ES-I3 (cell line): ENCODE data around the gene TLCD3A.
"Not testable (repeated sequence)": the region's sequence is repeated elsewhere in the genome, so short reads cannot be mapped to it uniquely, and the experiment has no call there.

Experiments
- H3K36me3 ChIP-seq: 2 replicates; pipeline ENCODE4 v1.6.1; 2013; ENCODE audit warnings: mild to moderate bottlenecking, low read length, control low read depth, moderate library complexity; ENCODE audit not compliant: insufficient read depth
- H3K4me1 ChIP-seq: 2 replicates; pipeline ENCODE4 v1.6.1; 2013; ENCODE audit warnings: mild to moderate bottlenecking, control low read depth, low read length; ENCODE audit not compliant: insufficient read depth
- H3K9ac ChIP-seq: 2 replicates; pipeline ENCODE4 v1.6.1; 2013; ENCODE audit warnings: low read depth, mild to moderate bottlenecking, low read length, moderate library complexity
- H3K9me3 ChIP-seq: 2 replicates; pipeline ENCODE4 v1.6.1; 2013; ENCODE audit warnings: mild to moderate bottlenecking, low read length, moderate library complexity; ENCODE audit not compliant: control insufficient read depth, insufficient read depth

Gene TLCD3A

GRCh38 chr17:749359-749758, 17.0 kb downstream of the TLCD3A start:
- H3K9me3 ChIP-seq, H3K9ac ChIP-seq, H3K4me1 ChIP-seq: not testable (repeated sequence)
- H3K36me3 ChIP-seq, result peaks cover 33% of the 10 kb centered on the region

DNA sequence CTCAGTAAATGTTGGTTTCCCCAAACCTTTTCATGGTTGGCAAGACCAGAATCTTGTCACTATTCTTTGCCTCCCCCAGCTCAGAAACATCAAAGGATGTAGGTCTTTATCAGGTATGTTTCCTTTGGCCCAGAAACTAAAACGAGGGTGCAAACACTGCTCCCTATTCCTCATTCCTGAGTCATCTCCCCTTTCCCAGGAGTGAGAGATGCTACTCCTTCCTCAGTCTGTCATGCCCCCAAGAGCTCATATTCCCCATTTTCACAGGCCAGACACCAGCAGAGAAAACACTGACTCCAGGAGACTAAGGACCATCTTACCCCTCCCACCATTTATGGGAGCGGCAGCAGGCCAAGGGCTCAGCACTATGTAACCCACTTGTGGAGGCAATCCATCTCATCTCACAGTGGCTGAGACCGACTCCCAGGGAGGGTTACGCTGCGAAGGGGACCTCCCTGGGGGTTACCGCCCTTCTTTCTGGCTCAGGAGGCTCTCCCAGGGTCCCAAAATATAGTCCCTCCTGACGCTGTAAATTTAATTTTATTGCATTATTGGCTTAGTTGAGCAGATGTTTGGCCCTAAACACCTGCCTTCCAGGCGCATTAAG, 18.1 kb downstream of the TLCD3A start:
- H3K4me1 ChIP-seq, result no peaks in the 10 kb centered on the region; the same call in 1 of the 2 replicates
- H3K9me3 ChIP-seq, result peaks cover 4% of the 10 kb centered on the region; the same call in 1 of the 2 replicates
- peaks cover 26% of the 10 kb centered on the region for H3K36me3 ChIP-seq
- H3K9ac ChIP-seq, result no peak overlapping the region; the same call in 1 of the 2 replicates

DNA sequence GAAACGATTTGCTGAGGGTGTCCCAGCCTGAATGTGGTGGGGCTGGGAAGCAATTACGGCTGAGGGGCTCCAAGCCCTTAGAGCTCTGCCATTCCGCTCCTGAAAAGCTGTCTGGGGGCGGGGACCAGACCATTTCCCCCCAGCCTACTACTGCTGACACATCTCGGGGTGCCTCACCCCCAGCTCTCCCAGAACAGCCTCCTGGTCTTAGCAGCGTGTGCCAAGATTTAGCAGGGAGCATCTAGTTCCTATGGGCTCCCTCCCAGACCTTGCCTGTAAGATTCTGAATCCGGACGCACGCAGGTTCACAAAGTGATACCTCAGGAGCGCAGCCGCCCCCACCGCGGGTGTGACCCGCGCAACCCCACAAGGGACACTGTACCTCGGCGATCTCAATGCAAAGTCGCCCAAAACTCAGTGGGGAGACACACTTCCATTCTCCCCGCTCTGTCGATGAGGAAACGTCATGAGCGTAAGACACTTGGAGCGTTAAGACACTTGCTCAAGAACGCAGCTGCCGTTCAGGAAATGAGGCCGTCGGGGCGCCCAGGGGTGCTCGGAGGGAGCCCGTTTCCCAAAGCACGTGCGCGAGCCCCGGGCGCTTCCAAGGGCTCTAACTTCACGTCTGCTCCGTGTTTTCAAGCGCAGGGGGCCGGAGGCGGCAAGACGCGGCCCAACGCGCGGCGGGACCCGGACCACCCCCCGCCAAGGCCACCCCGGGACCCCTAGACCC, 19.0 kb downstream of the TLCD3A start:
- Histone ChIP-seq H3K9me3 (peaks cover 4% of the 10 kb centered on the region; the same call in 1 of the 2 replicates), H3K9ac (peak overlapping the region; percentile 65), H3K4me1 (no peaks in the 10 kb centered on the region; the same call in 1 of the 2 replicates), H3K36me3 (peaks cover 20% of the 10 kb centered on the region)

- Histone ChIP-seq H3K9ac (peak within 1 kb of the TSS; percentile 65), H3K36me3 (peaks cover 17% of the 10 kb centered on the region), H3K9me3 (peaks cover 4% of the 10 kb centered on the region; the same call in 1 of the 2 replicates), H3K4me1 (no peaks in the 10 kb centered on the region; the same call in 1 of the 2 replicates)
These were observed 19.7 kb downstream of the TLCD3A start, which contains the start of gene GEMIN4 for GRCh38 chr17:752002-752619. GEMIN4 (minus strand) TSS chr17:752264; CDS start chr17:752142, 122 bp downstream.

- Histone ChIP-seq H3K9me3 (peaks cover 4% of the 10 kb centered on the region; the same call in 1 of the 2 replicates), H3K36me3 (peaks cover 19% of the 10 kb centered on the region), H3K9ac (peak overlapping the region; percentile 65), H3K4me1 (no peaks in the 10 kb centered on the region; the same call in 1 of the 2 replicates)
These were observed 20.3 kb downstream of the TLCD3A start for GRCh38 chr17:752620-753219.

DNA sequence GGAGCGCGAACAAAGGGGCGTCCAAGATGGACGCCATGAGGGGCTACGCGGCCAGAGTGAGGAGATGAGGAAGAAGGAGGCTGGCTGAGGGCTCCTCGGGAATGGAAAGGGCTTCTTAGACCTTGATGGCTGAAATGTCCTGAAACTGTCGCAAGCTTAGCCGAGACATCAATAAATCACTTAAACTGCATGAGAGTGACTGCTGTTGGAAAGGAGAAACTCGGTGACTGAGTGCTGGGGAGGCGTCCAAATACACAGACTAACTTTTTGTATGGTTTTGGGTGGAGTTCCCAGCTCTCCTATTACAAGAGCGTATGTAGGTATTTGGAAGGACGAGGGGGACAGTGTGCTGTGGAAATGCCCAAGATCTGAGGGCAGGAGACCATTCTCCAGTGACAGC, 21.0 kb downstream of the TLCD3A start:
- Histone ChIP-seq H3K4me1 (no peaks in the 10 kb centered on the region; the same call in 1 of the 2 replicates), H3K9ac (no peak overlapping the region; the same call in 1 of the 2 replicates), H3K36me3 (peaks cover 15% of the 10 kb centered on the region), H3K9me3 (peaks cover 4% of the 10 kb centered on the region; the same call in 1 of the 2 replicates)

DNA sequence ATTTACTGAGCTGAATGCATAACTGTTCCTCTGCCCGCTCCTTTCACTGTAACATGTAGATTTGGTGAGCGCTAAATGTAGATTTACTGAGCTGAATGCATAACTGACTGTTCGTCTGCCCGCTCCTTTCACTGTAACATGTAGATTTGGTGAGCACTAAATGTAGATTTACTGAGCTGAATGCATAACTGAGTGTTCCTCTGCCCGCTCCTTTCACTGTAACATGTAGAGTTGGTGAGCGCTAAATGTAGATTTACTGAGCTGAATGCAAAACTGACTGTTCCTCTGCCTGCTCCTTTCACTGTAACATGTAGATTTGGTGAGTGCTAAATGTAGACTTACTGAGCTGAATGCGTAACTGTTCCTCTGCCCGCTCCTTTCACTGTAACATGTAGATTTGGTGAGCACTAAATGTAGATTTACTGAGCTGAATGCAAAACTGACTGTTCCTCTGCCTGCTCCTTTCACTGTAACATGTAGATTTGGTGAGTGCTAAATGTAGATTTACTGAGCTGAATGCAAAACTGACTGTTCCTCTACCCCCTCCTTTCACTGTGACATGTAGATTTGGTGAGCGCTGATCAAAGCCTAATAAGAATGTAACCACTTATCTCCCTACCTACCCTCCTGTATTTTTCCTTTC, 23.0 kb downstream of the TLCD3A start:
- H3K9me3 ChIP-seq, H3K4me1 ChIP-seq, H3K9ac ChIP-seq: not testable (repeated sequence)
- peaks cover 10% of the 10 kb centered on the region for H3K36me3 ChIP-seq

GRCh38 chr17:756010-756567, 23.7 kb downstream of the TLCD3A start:
- H3K9ac ChIP-seq, H3K4me1 ChIP-seq, H3K9me3 ChIP-seq: not testable (repeated sequence)
- H3K36me3 ChIP-seq, result peaks cover 14% of the 10 kb centered on the region

DNA sequence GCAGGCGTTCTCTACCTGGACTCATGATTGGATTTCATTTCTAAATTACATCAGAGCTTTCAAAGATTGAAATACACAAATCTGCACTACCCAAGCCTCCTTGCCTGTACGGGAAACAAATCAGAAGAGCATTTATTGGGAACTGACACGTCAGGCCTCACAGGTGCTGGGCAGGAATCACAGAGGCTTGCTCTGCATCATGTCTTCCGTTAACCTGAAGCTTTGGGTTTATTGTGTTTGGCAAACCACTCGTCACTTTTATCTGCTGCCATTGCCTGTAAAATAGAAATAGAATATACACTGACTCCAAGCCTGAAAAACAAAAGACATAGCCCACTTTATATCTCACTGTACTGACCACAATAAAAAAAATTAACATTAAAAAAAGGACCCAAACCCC, 27.6 kb downstream of the TLCD3A start:
- H3K36me3 ChIP-seq, result peaks cover 38% of the 10 kb centered on the region
- no peaks in the 10 kb centered on the region for H3K9me3 ChIP-seq
- no peaks in the 10 kb centered on the region for H3K4me1 ChIP-seq
- H3K9ac ChIP-seq, result no peak overlapping the region

DNA sequence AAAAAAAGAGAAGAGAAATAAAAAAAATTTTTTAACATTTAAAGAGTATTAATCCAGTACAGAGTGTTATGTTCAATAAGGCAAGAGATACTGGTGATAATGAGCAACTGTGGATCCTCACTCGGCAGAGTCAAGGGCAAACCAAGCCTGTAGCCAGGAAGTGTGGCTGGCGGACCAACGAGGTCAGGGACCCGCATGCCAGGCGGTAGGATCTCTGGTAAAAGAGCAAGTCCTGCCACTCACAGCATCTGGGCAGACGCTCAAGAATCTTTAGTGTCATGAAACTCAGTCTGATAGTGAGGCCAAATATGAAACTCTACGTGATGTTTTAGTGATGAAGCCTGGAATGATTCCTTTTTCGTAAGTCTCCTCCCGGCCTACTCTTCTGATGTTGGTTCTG, 28.0 kb downstream of the TLCD3A start:
- H3K4me1 ChIP-seq, result no peaks in the 10 kb centered on the region
- H3K36me3 ChIP-seq, result peaks cover 41% of the 10 kb centered on the region
- H3K9ac ChIP-seq, result no peak overlapping the region
- H3K9me3 ChIP-seq, result no peaks in the 10 kb centered on the region

- no peaks in the 10 kb centered on the region for H3K9me3 ChIP-seq
These were observed 34.7 kb downstream of the TLCD3A start for GRCh38 chr17:767076-767475.

GRCh38 chr17:773016-773415, 40.6 kb downstream of the TLCD3A start:
- Histone ChIP-seq H3K9ac (no peak overlapping the region), H3K4me1 (no peaks in the 10 kb centered on the region), H3K9me3 (no peaks in the 10 kb centered on the region), H3K36me3 (peaks cover 42% of the 10 kb centered on the region)

More at GRCh38 chr17:767076-767475, 34.7 kb downstream of the TLCD3A start:
- Histone ChIP-seq H3K36me3 (peaks cover 41% of the 10 kb centered on the region), H3K4me1 (no peaks in the 10 kb centered on the region), H3K9ac (no peak overlapping the region)

- no peaks in the 10 kb centered on the region for H3K9me3 ChIP-seq
- H3K4me1 ChIP-seq, result no peaks in the 10 kb centered on the region
- peaks cover 48% of the 10 kb centered on the region for H3K36me3 ChIP-seq
- H3K9ac ChIP-seq, result no peak overlapping the region
These were observed 41.3 kb downstream of the TLCD3A start for GRCh38 chr17:773467-774312.
